HCT116 (cell line): Measurements from ENCODE around the gene CLSTN3. TPM values are rescaled to one million over a fixed set of nuclear protein-coding genes. Genes with fewer than 3 reads are reported as not detected.

Experiments
- ATAC-seq: fragments of 200-7000 bp; cut with Tn5 transposase; 2 replicates; pipeline ENCODE4 v1.9.1; 2020; ENCODE audit warnings: mild to moderate bottlenecking, moderate library complexity
- BruUV-seq: library from RNA; stranded (reverse); fragments of 400-500 nt; replicated peaks from 2 replicates; lab custom pipeline; 2021; lab: Mats Ljungman, UMichigan
- CTCF ChIA-PET: fragments of 300-600 bp; sonication (Branson Sonifier 250); formaldehyde crosslinking; loops from one replicate; lab custom pipeline; 2021; ENCODE audit warnings: antibody characterized with exemption; lab: Charles Lee
- POLR2A ChIA-PET: fragments of 300-600, 350-600 bp; sonication (Branson Sonifier 250); formaldehyde crosslinking; loops from one replicate; lab custom pipeline; 2021; ENCODE audit warnings: antibody characterized with exemption; lab: Charles Lee
- RAD21 ChIA-PET, 2 experiments: fragments of 300-600 bp; sonication (Branson Sonifier 250); formaldehyde crosslinking; loops; one replicate each; lab custom pipeline; 2023; ENCODE audit warnings: low total read pairs in 2 of 2; ENCODE audit not compliant: uncharacterized antibody in 2 of 2, unreplicated experiment in 2 of 2, low non-redundant PET in 1 of 2; lab: Charles Lee
- DNase-seq: peaks from one replicate; pipeline ENCODE4 v3.0.0-alpha.2; 2010; ENCODE audit warnings: low read depth, low spot score
- H2AFZ ChIP-seq: fragments of 200-600 bp; shearing (Covaris generic), sonication (generic); 2 replicates; pipeline ENCODE4 v1.6.1; 2017; ENCODE audit warnings: low read depth, mixed run types, mixed read lengths, antibody characterized with exemption, low read length; ENCODE audit not compliant: poor library complexity, severe bottlenecking
- H3K27ac ChIP-seq: 2 replicates; pipeline ENCODE4 v1.5.1; 2012; ENCODE audit warnings: low read depth, low read length
- H3K27me3 ChIP-seq: fragments of 200-600 bp; sonication (generic); 2 replicates; pipeline ENCODE4 v1.6.1; 2016; ENCODE audit warnings: mixed run types, low read length, mixed read lengths; ENCODE audit not compliant: insufficient read depth
- H3K36me3 ChIP-seq, 2 experiments: fragments of 200-500 bp in 1 of 2; fragments of 200-600 bp in 1 of 2; sonication (Bioruptor generic) in 1 of 2; sonication (generic) in 1 of 2; 2 replicates each; pipeline versions ENCODE4 v1.5.1 to v1.6.1; 2014 to 2016; ENCODE audit warnings: low read length in 2 of 2, inconsistent platforms in 1 of 2, mixed read lengths in 1 of 2, mixed run types in 1 of 2; ENCODE audit not compliant: insufficient read depth in 2 of 2, control insufficient read depth in 1 of 2
- H3K4me1 ChIP-seq, 2 experiments: fragments of 200-600 bp in 1 of 2; sonication (generic) in 1 of 2; 2 replicates each; pipeline versions ENCODE4 v1.5.1 to v1.6.1; 2012 to 2017; ENCODE audit warnings: low read length in 2 of 2, inconsistent platforms in 1 of 2, mild to moderate bottlenecking in 1 of 2, mixed read lengths in 1 of 2, mixed run types in 1 of 2, moderate library complexity in 1 of 2; ENCODE audit not compliant: insufficient read depth in 2 of 2, control insufficient read depth in 1 of 2
- H3K4me2 ChIP-seq: fragments of 200-600 bp; sonication (generic); 2 replicates; pipeline ENCODE4 v1.6.1; 2017; ENCODE audit warnings: mixed run types, low read length, mixed read lengths
- H3K4me3 ChIP-seq, 2 experiments: fragments of 200-600 bp in 1 of 2; sonication (generic) in 1 of 2; replicated peaks in 1 of 2; 2 replicates each; pipeline ENCODE4 v1.5.1; 2011 to 2016; ENCODE audit warnings: low read length in 2 of 2, control low read depth in 1 of 2, low read depth in 1 of 2, mild to moderate bottlenecking in 1 of 2, mixed read lengths in 1 of 2, mixed run types in 1 of 2
- H3K79me2 ChIP-seq: fragments of 200-600 bp; sonication (generic); 2 replicates; pipeline ENCODE4 v1.6.1; 2017; ENCODE audit warnings: mild to moderate bottlenecking, mixed run types, low read length, moderate library complexity, mixed read lengths; ENCODE audit not compliant: insufficient read depth
- H3K9ac ChIP-seq: fragments of 200-600 bp; sonication (generic); 2 replicates; pipeline ENCODE4 v1.6.1; 2016; ENCODE audit warnings: low read length, mixed read lengths
- H3K9me2 ChIP-seq: fragments of 200-600 bp; sonication (generic), shearing (Covaris generic); 2 replicates; pipeline ENCODE4 v1.6.1; 2017; ENCODE audit warnings: mixed run types, mild to moderate bottlenecking, moderate library complexity; ENCODE audit not compliant: insufficient read depth
- H3K9me3 ChIP-seq, 2 experiments: fragments of 200-500 bp in 1 of 2; fragments of 200-600 bp in 1 of 2; sonication (Bioruptor generic) in 1 of 2; sonication (generic) in 1 of 2; 2 replicates each; pipeline ENCODE4 v1.6.1; 2014 to 2017; ENCODE audit warnings: low read length in 2 of 2, mixed read lengths in 2 of 2, inconsistent platforms in 1 of 2, low read depth in 1 of 2, mild to moderate bottlenecking in 1 of 2, mixed run types in 1 of 2, moderate library complexity in 1 of 2; ENCODE audit not compliant: control insufficient read depth in 1 of 2, insufficient read depth in 1 of 2
- H4K20me1 ChIP-seq: fragments of 200-600 bp; sonication (generic), shearing (Covaris generic); 2 replicates; pipeline ENCODE4 v1.6.1; 2017; ENCODE audit warnings: mixed run types, mild to moderate bottlenecking, moderate library complexity; ENCODE audit not compliant: insufficient read depth
- ATF3 ChIP-seq: IDR thresholded peaks from 2 replicates; pipeline ENCODE4 v1.6.1; 2012
- CBX3 ChIP-seq: IDR thresholded peaks from 2 replicates; pipeline ENCODE4 v1.6.1; 2012; ENCODE audit warnings: low read depth
- CEBPB ChIP-seq: IDR thresholded peaks from 2 replicates; pipeline ENCODE4 v1.6.1; 2012; ENCODE audit warnings: low read depth
- CTCF ChIP-seq, 3 experiments: fragments of 200-600 bp in 1 of 3; sonication (generic) in 1 of 3; IDR thresholded peaks in 2 of 3; conservative IDR thresholded peaks in 1 of 3; 2 replicates each; pipeline ENCODE4 v1.5.1; 2012 to 2017; ENCODE audit warnings: low read depth in 2 of 3, low read length in 2 of 3, antibody characterized with exemption in 1 of 3, borderline replicate concordance in 1 of 3, control low read depth in 1 of 3, mild to moderate bottlenecking in 1 of 3, mixed read lengths in 1 of 3, mixed run types in 1 of 3, moderate library complexity in 1 of 3; ENCODE audit not compliant: insufficient read depth in 1 of 3
- ELF1 ChIP-seq: IDR thresholded peaks from 2 replicates; pipeline ENCODE4 v1.6.1; 2012; ENCODE audit warnings: low read depth, borderline replicate concordance
- EZH2 ChIP-seq: fragments of 200-600 bp; sonication (generic); IDR thresholded peaks from 2 replicates; pipeline ENCODE4 v1.6.1; 2017; ENCODE audit warnings: antibody characterized with exemption, mixed run types
- FOSL1 ChIP-seq: IDR thresholded peaks from 2 replicates; pipeline ENCODE4 v1.6.1; 2012; ENCODE audit warnings: low read depth
- MAX ChIP-seq: IDR thresholded peaks from 2 replicates; pipeline ENCODE4 v1.6.1; 2012
- POLR2A ChIP-seq: IDR thresholded peaks from 2 replicates; pipeline ENCODE4 v1.7.0; 2011; ENCODE audit warnings: borderline replicate concordance; ENCODE audit not compliant: insufficient read depth, insufficient read length; ENCODE audit errors: extremely low read depth
- POLR2AphosphoS5 ChIP-seq: IDR thresholded peaks from 2 replicates; pipeline ENCODE4 v1.6.1; 2011; ENCODE audit warnings: mild to moderate bottlenecking, low read depth, low read length, moderate library complexity
- RAD21 ChIP-seq: IDR thresholded peaks from 2 replicates; pipeline ENCODE4 v1.6.1; 2012; ENCODE audit warnings: low read depth, mild to moderate bottlenecking
- SIN3A ChIP-seq: IDR thresholded peaks from 2 replicates; pipeline ENCODE4 v1.6.1; 2012; ENCODE audit warnings: low read depth
- SP1 ChIP-seq: IDR thresholded peaks from 2 replicates; pipeline ENCODE4 v1.6.1; 2012; ENCODE audit warnings: low read depth
- SRF ChIP-seq: IDR thresholded peaks from 2 replicates; pipeline ENCODE4 v1.6.1; 2012; ENCODE audit warnings: low read depth
- TCF7L2 ChIP-seq: IDR thresholded peaks from 2 replicates; pipeline ENCODE4 v1.7.0; 2011; ENCODE audit warnings: borderline replicate concordance, inconsistent platforms; ENCODE audit not compliant: insufficient read depth, insufficient read length; ENCODE audit errors: extremely low read depth
- YY1 ChIP-seq: IDR thresholded peaks from 2 replicates; pipeline ENCODE4 v1.6.1; 2011; ENCODE audit warnings: low read length, low read depth, moderate library complexity, mild to moderate bottlenecking; ENCODE audit not compliant: insufficient replicate concordance; ENCODE audit errors: extremely low read depth
- ZBTB33 ChIP-seq: IDR thresholded peaks from 2 replicates; pipeline ENCODE4 v1.6.1; 2011; ENCODE audit warnings: mild to moderate bottlenecking, low read length, moderate library complexity; ENCODE audit not compliant: insufficient replicate concordance; ENCODE audit errors: extremely low read depth
- ZFX ChIP-seq: fragments of 450-650 bp; IDR thresholded peaks from 2 replicates; pipeline ENCODE4 v1.6.1; 2017
- ZNF274 ChIP-seq: fragments of 200-500 bp; sonication (Bioruptor generic); IDR thresholded peaks from 2 replicates; pipeline ENCODE4 v1.6.1; 2014; ENCODE audit warnings: mild to moderate bottlenecking, low read depth, low read length, inconsistent platforms
- intact Hi-C: fragments of 100-400 bp; cut with micrococcal nuclease; formaldehyde crosslinking; loops from 2 replicates; pipeline ENCODE4 v1.10.0; 2022
- total RNA-seq: library from RNA; stranded (reverse); gene quantifications from one replicate; pipeline ENCODE4 v1.2.1, GENCODE V29; 2021; ENCODE audit not compliant: unreplicated experiment

The CLSTN3 gene
- total RNA-seq, 1 experiment from 2014 or later = 23.0 TPM

- Histone ChIP-seq H3K36me3 (peaks cover 46 to 69% of the 10 kb centered on the region in 2 experiments; a peak in 3 of 4 replicates), H2AFZ (no peak overlapping the region), H3K27me3 (no peaks in the 10 kb centered on the region), H3K4me2 (no peak overlapping the region), H3K27ac (no peak overlapping the region), H4K20me1 (no peaks in the 10 kb centered on the region), H3K4me1 (no peaks in the 10 kb centered on the region), H3K4me3 (no peak overlapping the region), H3K9ac (no peak overlapping the region), H3K79me2 (no peaks in the 10 kb centered on the region), H3K9me2 (no peaks in the 10 kb centered on the region), H3K9me3 (no peaks in the 10 kb centered on the region)
- ChIA-PET POLR2A (no interaction called here), RAD21 (no interaction called here), CTCF (no interaction called here)
- intact Hi-C loops = no loop called here
- BruUV-seq = no TSS peak
- DNase-seq = no peak
- TF ChIP-seq EZH2 (no peak), ATF3 (no peak), SP1 (no peak), ELF1 (no peak), YY1 (no peak), SIN3A (no peak), SRF (no peak), FOSL1 (no peak), MAX (no peak), CBX3 (no peak), RAD21 (no peak), TCF7L2 (no peak), CTCF (IDR thresholded peaks at IDR 0.05 in 2 of 3, conservative IDR thresholded peaks at IDR 0.05 in 1 of 3; ENCODE audit: borderline replicate concordance in 1 of 3, insufficient read depth in 1 of 3, low read depth in 2 of 3, low read length in 2 of 3) (no peak), CEBPB (no peak), ZNF274 (no peak), ZBTB33 (no peak), POLR2AphosphoS5 (no peak), ZFX (no peak), POLR2A (no peak)
- ATAC-seq = no peak
Measured at GRCh38 chr12:7207866-7208625, 77.9 kb downstream of the CLSTN3 start.
